GM13977 (cell line): ENCODE data around the gene DERA.
"Not testable (repeated sequence)": the region's sequence is repeated elsewhere in the genome, so short reads cannot be mapped to it uniquely, and the experiment has no call there.

Experiments
- DNase-seq: peaks from one replicate; pipeline ENCODE4 v3.0.0; 2012; ENCODE audit warnings: low spot score
- CTCF ChIP-seq: IDR thresholded peaks from 2 replicates; pipeline ENCODE4 v1.5.1; 2012; ENCODE audit warnings: mild to moderate bottlenecking, control low read depth; ENCODE audit not compliant: insufficient read depth; ENCODE audit errors: extremely low read depth, missing control alignments
- in situ Hi-C: fragments of 300-500 bp; cut with MboI; formaldehyde crosslinking; loops from one replicate; pipeline ENCODE4 v1.12.0; 2022; ENCODE audit warnings: low sequenced_read_pairs, low pct_unique_long_range_greater_than_20kb, mixed read lengths, inconsistent platforms; ENCODE audit not compliant: unreplicated experiment

Gene DERA

GRCh38 chr12:15997910-15998309 lies 86.8 kb downstream of the DERA start:
- no peak for TF ChIP-seq CTCF
- no peak for DNase-seq
- in situ Hi-C loops = no loop called here

GRCh38 chr12:16002880-16003279 lies 91.7 kb downstream of the DERA start:
- in situ Hi-C loops = no loop called here
- no peak for DNase-seq
- TF ChIP-seq CTCF = no peak

- in situ Hi-C loops = no loop called here
- no peak for TF ChIP-seq CTCF
- no peak for DNase-seq
These were observed 92.3 kb downstream of the DERA start for GRCh38 chr12:16003460-16003859.

GRCh38 chr12:16006752-16007151 lies 95.6 kb downstream of the DERA start:
- TF ChIP-seq CTCF = no peak
- in situ Hi-C loops = no loop called here
- DNase-seq = no peak

- in situ Hi-C loops = no loop called here
- no peak for TF ChIP-seq CTCF
- no peak for DNase-seq
These were observed 97.3 kb downstream of the DERA start for GRCh38 chr12:16008421-16008824.

GRCh38 chr12:16012117-16012516 lies 101.0 kb downstream of the DERA start:
- no peak for DNase-seq
- in situ Hi-C loops = no loop called here
- no peak for TF ChIP-seq CTCF

GRCh38 chr12:16013722-16014121 lies 102.6 kb downstream of the DERA start:
- DNase-seq, in situ Hi-C loops: not testable (repeated sequence)

GRCh38 chr12:16014394-16014793 lies 103.3 kb downstream of the DERA start:
- DNase-seq, in situ Hi-C loops: not testable (repeated sequence)
